Measurements from ENCODE around the gene MRI1.

DNA sequence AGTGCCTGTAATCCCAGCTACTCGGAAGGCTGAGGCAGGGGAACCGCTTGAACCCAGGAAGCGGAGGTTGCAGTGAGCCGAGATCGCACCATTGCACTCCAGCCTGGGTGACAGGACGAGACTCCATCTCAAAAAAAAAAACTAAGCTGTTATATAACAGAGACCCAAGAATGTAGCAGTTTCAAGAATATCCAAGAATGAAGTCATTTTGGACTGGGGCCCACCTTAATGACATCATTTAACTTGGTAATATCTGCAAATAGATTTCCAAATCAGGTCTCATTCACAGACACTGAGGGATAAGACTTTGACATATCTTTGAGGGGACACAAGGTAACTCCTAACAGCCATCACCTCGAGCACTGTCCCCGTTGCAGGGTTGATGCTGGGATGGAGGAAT, 36.5 kb upstream of the MRI1 start:
- TF ChIP-seq, protein P1, sequence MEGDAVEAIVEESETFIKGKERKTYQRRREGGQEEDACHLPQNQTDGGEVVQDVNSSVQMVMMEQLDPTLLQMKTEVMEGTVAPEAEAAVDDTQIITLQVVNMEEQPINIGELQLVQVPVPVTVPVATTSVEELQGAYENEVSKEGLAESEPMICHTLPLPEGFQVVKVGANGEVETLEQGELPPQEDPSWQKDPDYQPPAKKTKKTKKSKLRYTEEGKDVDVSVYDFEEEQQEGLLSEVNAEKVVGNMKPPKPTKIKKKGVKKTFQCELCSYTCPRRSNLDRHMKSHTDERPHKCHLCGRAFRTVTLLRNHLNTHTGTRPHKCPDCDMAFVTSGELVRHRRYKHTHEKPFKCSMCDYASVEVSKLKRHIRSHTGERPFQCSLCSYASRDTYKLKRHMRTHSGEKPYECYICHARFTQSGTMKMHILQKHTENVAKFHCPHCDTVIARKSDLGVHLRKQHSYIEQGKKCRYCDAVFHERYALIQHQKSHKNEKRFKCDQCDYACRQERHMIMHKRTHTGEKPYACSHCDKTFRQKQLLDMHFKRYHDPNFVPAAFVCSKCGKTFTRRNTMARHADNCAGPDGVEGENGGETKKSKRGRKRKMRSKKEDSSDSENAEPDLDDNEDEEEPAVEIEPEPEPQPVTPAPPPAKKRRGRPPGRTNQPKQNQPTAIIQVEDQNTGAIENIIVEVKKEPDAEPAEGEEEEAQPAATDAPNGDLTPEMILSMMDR (IDR thresholded peaks at IDR 0.05): no peak
- TF ChIP-seq POLR2A (IDR thresholded peaks at IDR 0.05): no peak

All from esophagus squamous epithelium (tissue), 4 donors.